Right renal pelvis (tissue), 4 donors: Measurements from ENCODE around the gene MED27. TPM values are rescaled to one million over a fixed set of nuclear protein-coding genes. Genes with fewer than 3 reads are reported as not detected.
"Not testable (repeated sequence)": the region's sequence is repeated elsewhere in the genome, so short reads cannot be mapped to it uniquely, and the experiment has no call there.

ENCODE experiments used
- DNase-seq, 4 donors: peaks; one replicate each; pipeline ENCODE4 v3.0.0-alpha.2; 2013; ENCODE audit warnings: low read depth in 4 of 4, low spot score in 3 of 4, missing footprints in 1 of 4
- polyA plus RNA-seq, 4 donors: library from polyadenylated mRNA; unstranded; fragments of 120-200 nt; gene quantifications; one replicate each; pipeline ENCODE4 v1.2.1, GENCODE V29; 2013; ENCODE audit not compliant: insufficient read length in 4 of 4

Gene MED27
- polyA plus RNA-seq, 4 donors, result 21.9 to 22.3 (median 22.2) TPM

- DNase-seq, result no peak
Measured at GRCh38 chr9:132020820-132021510, 58.7 kb downstream of the MED27 start.

DNA sequence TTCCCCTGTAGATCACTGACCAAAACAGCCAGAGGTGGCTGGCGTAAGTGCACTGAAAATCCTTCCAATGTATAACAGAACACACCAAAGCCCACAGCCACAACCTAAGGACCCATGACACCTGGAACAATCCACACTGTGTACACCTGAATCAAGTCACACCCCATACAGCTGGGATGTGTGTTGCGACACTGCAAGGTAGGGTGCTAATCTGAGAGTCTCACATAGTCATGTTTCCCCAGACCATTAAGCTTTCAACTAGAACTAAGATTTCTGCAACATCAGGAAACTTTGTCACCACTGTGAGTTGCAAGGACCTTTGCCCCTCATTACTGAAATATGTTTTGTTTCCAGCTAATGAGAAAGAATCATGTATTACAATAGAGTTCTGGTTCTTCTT lies 59.4 kb downstream of the MED27 start:
- DNase-seq, result no peak

GRCh38 chr9:132019702-132020101 lies 60.0 kb downstream of the MED27 start:
- no peak for DNase-seq

GRCh38 chr9:132018957-132019405 lies 60.7 kb downstream of the MED27 start:
- DNase-seq, result no peak

DNA sequence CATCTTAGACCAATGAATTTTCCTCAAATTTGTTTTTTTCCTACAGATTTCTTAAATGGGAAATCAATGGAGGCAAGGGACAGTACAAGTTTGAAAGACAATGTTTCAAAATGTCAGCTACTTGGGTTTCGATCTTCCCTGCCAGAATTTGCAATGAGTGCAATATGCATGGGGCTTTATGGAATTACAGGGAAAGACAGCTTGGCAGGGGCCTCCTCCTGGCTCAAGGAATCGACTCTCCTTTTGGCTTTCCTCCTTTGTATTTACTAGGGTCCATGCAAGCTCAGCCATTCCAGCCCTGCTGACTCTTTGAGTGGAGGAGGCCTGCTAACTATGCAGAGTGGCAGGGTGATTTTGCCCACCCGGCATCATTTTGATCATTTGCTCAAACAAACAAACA lies 63.2 kb downstream of the MED27 start:
- DNase-seq, result no peak

DNA sequence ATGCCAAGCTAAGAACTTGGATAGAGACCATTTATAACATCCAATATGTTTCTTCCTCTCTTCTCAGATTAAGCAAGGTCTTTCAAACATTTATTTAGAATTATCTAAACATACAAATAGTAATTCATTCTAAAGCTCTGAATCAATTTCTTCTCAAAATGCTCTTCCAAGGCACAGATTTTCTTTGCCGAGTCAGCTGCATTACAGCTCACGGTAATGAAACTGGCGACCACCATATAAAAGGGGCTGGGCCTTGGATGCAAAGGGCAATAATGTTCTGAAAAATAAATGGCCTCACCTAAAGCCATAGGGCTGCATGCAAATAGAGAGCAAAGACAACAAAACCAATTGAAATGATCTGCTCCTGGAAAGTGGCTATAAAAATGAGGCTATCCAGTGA lies 63.8 kb downstream of the MED27 start:
- no peak for DNase-seq

GRCh38 chr9:132014218-132014805 lies 65.4 kb downstream of the MED27 start:
- no peak for DNase-seq

- DNase-seq, result no peak
Measured at GRCh38 chr9:132012704-132013357, 66.8 kb downstream of the MED27 start.

DNA sequence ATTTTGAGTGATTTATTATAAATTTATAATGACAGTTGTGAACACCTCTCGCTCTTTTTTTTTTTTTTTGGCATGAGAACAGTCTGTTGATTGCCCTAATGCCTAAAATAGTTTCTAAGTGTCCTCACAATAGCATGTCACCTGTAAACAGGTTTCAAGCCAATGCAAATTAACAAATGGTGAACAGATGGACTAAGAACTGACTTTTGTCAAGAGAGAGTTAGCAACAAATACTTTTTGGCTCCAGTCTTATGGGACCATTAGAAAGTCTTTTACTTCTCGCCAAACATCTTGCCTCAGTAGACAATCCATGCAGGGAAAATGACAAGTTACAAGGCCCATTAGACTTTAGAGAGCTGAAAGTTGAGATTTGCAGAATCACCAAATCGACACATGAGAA lies 67.8 kb downstream of the MED27 start:
- no peak for DNase-seq

DNA sequence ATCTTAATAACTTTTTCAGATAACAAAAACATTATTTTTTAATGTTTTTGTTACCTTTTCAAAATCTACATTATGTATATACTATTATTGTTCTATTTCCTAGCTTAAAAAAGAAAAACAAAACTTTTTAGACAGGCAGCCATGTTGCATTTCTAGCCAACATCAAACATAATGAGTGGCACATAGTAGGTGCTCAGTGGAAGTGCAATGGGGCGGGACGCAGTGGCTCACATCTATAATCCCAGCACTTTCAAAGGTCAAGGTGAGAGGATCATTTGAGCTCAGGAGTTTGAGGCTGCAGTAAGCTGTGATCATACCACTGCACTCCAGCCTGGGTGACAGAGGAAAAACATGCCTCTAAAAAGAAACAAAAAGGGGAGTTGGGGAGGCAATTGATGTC lies 68.4 kb downstream of the MED27 start:
- DNase-seq, result no peak

DNA sequence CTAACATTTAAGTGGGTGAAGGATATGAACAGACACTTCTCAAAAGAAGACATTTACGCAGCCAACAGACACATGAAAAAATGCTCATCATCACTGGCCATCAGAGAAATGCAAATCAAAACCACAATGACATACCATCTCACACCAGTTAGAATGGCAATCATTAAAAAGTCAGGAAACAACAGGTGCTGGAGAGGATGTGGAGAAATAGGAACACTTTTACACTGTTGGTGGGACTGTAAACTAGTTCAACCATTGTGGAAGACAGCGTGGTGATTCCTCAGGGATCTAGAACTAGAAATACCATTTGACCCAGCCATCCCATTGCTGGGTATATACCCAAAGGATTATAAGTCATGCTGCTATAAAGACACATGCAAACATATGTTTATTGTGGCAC lies 69.5 kb downstream of the MED27 start:
- DNase-seq, result not testable (repeated sequence)

DNA sequence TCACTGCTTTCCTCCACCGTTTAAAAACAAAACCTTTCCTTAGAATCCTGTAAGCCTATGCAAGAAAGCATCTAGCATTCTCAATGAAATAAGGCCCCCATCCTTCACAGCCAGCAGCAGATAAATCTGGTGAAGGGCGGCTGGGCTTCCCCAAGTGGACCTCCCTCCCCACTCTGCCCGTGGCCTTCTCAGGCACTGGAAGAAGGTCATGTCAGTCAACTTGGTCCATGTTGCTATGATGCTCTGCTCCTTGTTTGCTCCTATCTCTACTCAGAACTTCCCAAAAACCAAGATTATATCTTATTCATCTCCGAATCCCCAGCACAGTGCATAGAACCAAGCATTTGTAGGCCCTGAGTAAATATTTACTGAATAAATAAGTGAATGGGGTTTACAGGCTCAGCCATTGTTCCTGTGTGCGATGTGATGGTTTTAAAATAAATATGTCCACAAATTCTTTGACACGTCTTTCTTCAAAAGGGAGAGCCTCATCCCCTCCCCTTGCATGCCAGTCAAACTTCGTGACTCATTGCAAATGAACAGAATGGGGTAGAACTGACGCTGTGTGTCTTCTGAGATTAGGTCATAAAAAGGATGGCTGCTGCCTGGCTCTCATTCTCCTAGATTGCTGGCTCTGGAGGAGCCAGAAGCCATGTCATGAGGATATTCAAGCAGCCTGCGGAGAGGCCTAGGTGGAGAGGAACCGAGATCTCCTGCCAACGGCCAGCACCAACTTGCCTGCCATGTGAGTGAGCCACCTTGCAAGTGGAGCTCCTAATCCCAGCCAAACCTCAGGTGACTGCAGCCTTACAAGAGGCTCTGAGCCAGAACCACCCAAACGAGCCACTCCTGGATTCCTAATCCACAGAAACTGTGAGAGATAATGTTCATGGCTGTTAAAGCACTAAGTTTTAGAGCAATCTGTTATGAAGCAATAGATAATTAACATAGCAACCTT lies 70.5 kb downstream of the MED27 start:
- no peak for DNase-seq

GRCh38 chr9:132008184-132008803 lies 71.4 kb downstream of the MED27 start:
- no peak for DNase-seq

GRCh38 chr9:132007371-132008025 lies 72.2 kb downstream of the MED27 start:
- no peak for DNase-seq

DNA sequence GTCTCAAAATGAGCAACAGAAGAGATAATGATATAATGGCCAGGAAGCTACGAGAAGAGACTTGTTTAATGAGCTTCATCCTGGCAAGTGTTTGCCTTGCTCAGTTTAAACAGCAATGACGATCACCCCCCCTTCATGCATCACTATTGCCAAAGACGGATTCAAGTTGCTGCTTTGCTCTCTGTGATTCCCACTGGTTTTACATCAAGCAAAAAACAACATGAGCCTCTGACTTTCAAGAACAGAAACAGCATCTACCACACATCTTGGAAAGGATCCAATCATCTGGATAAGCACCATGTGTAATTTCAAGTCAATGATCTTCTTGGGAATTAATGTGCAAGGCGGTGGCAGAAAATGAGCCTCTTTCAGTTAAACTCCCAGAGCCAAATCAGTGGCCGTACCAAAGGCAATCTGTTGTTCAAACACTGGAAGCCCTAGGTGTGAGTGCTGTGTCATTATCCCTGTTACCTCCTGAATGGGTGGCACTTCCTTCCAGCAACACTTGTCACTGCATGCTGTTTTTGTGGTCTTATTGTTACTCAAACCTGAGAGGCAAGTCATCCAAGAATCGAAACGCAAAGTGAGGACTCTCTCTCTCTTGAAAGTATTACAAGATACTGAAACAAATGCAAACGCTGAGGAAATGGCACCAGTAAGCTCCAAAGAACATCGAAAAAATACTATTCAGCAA lies 72.8 kb downstream of the MED27 start:
- DNase-seq, result no peak

GRCh38 chr9:132005899-132006298 lies 73.8 kb downstream of the MED27 start:
- DNase-seq, result no peak

GRCh38 chr9:132004323-132004722 lies 75.3 kb downstream of the MED27 start:
- no peak for DNase-seq

DNA sequence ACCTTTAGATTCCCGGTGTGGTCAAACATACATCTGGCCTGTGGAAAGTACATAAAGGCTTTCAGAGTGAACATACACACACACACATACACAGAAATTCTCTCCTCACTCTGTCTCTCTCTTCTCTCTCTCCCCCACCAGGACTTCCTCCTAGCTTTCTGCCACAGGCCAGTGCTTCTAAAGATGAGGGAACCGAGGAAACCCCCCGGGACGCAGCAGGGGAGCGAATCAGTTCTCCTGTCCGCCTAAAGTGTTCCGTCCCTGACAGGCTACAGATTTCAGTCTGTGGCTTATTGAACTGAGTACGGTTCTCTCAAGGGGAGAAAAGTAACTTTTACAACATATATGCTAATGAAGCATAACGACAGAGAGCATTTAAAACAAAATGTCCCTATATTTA lies 75.8 kb downstream of the MED27 start:
- DNase-seq, result no peak

DNA sequence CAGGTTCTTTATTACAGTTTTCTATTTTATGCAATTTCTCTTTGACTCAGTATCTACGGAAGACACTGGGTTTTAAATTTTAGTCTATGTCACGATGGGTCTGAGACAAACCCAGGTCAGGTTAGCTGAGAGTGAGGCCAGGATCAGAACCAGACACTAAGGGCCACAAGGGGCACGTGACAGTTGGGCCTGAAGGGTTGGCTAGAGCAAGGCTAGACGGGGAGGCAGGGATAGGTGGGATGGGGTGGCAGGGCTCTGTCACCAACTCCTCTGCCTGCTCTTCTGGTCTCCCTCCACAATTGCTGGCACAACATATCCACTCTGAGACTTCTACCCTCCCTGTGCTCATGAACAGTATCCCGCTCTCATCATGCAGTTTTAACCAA lies 76.4 kb downstream of the MED27 start:
- no peak for DNase-seq
